Keratinocyte (primary cell): ENCODE measurements around the gene TP53BP2. TPM values are rescaled to one million over a fixed set of nuclear protein-coding genes. Genes with fewer than 3 reads are reported as not detected.

Experiments
- DNase-seq: peaks from one replicate; pipeline ENCODE4 v3.0.0-alpha.2; 2011; ENCODE audit warnings: low read depth, missing footprints, low spot score
- FAIRE-seq: peaks from 2 replicates; lab custom pipeline; 2011; peaks lifted over from hg19 to GRCh38; lab: Jason Lieb, UNC
- H2AFZ ChIP-seq: 2 replicates; pipeline ENCODE4 v1.6.0; 2012; ENCODE audit warnings: low read length, control low read depth, inconsistent platforms; ENCODE audit not compliant: control insufficient read depth
- H3K27ac ChIP-seq: 2 replicates; pipeline ENCODE4 v1.5.1; 2011; ENCODE audit warnings: low read length; ENCODE audit not compliant: control insufficient read depth, insufficient read depth
- H3K27me3 ChIP-seq: 3 replicates; pipeline ENCODE4 v1.6.0; 2011; ENCODE audit warnings: low read length; ENCODE audit not compliant: control insufficient read depth, insufficient read depth; ENCODE audit errors: extremely low read depth
- H3K36me3 ChIP-seq, 2 experiments: 2 replicates in 1 of 2; 3 replicates in 1 of 2; pipeline ENCODE4 v1.5.1; 2011; ENCODE audit warnings: low read length in 2 of 2, mild to moderate bottlenecking in 1 of 2; ENCODE audit not compliant: control insufficient read depth in 2 of 2, insufficient read depth in 2 of 2; ENCODE audit errors: extremely low read depth in 1 of 2
- H3K4me1 ChIP-seq: 3 replicates; pipeline ENCODE4 v1.5.1; 2011; ENCODE audit warnings: low read length; ENCODE audit not compliant: control insufficient read depth, insufficient read depth; ENCODE audit errors: extremely low read depth
- H3K4me2 ChIP-seq: 3 replicates; pipeline ENCODE4 v1.6.0; 2011; ENCODE audit warnings: low read depth, low read length; ENCODE audit not compliant: control insufficient read depth, insufficient read depth; ENCODE audit errors: extremely low read depth
- H3K4me3 ChIP-seq, 3 experiments: fragments of 200-600 bp in 1 of 3; sonication (generic) in 1 of 3; 2 replicates in 2 of 3; 3 replicates in 1 of 3; pipeline ENCODE4 v1.5.1; 2011 to 2016; ENCODE audit warnings: low read length in 3 of 3, mild to moderate bottlenecking in 3 of 3, control low read depth in 2 of 3, inconsistent platforms in 1 of 3, low read depth in 1 of 3, mixed read lengths in 1 of 3, mixed run types in 1 of 3, moderate library complexity in 1 of 3; ENCODE audit not compliant: control insufficient read depth in 2 of 3, insufficient read depth in 2 of 3; ENCODE audit errors: extremely low read depth in 1 of 3
- H3K79me2 ChIP-seq: 2 replicates; pipeline ENCODE4 v1.6.0; 2012; ENCODE audit warnings: low read length; ENCODE audit not compliant: control insufficient read depth, insufficient read depth
- H3K9ac ChIP-seq: 3 replicates; pipeline ENCODE4 v1.6.0; 2011; ENCODE audit warnings: low read length; ENCODE audit not compliant: control insufficient read depth, insufficient read depth; ENCODE audit errors: extremely low read depth
- H3K9me1 ChIP-seq: 3 replicates; pipeline ENCODE4 v1.6.0; 2011; ENCODE audit warnings: low read length; ENCODE audit not compliant: control insufficient read depth, insufficient read depth; ENCODE audit errors: extremely low read depth
- H3K9me3 ChIP-seq: 2 replicates; pipeline ENCODE4 v1.5.1; 2012; ENCODE audit warnings: low read depth, low read length; ENCODE audit not compliant: control insufficient read depth
- H4K20me1 ChIP-seq: 3 replicates; pipeline ENCODE4 v1.6.0; 2011; ENCODE audit warnings: low read length; ENCODE audit not compliant: control insufficient read depth, insufficient read depth; ENCODE audit errors: extremely low read depth
- CTCF ChIP-seq, 3 experiments: IDR thresholded peaks in 1 of 3; conservative IDR thresholded peaks in 1 of 3; optimal IDR thresholded peaks in 1 of 3; 2 replicates in 2 of 3; 3 replicates in 1 of 3; pipeline versions ENCODE3 to v1.5.1; 2011; ENCODE audit warnings: low read length in 3 of 3, mild to moderate bottlenecking in 3 of 3, moderate library complexity in 2 of 3, control low read depth in 1 of 3, inconsistent platforms in 1 of 3; ENCODE audit not compliant: insufficient read depth in 2 of 3; ENCODE audit errors: extremely low read depth in 1 of 3
- EZH2 ChIP-seq: IDR thresholded peaks from one replicate; pipeline ENCODE4 v1.6.1; 2012; ENCODE audit warnings: inconsistent platforms, mild to moderate bottlenecking, low read length, moderate library complexity
- dilution Hi-C: fragments of 300-500 bp; cut with MboI; formaldehyde crosslinking; loops from one replicate; pipeline ENCODE4 v1.7.0; 2020; ENCODE audit warnings: low sequenced_read_pairs; ENCODE audit not compliant: extremely low pct_ligation_motif_present
- polyA plus RNA-seq, 5 experiments: library from polyadenylated mRNA; depleted of rRNA in 3 of 5; stranded (reverse) in 3 of 5; stranded (forward) in 1 of 5; unstranded in 1 of 5; fragments of >200 nt; gene quantifications; 1 replicate in 1 of 5; 2 replicates in 3 of 5; 3 replicates in 1 of 5; pipeline versions ENCODE4 v1.2.1 to v1.2.3, GENCODE V29; 2011 to 2012; ENCODE audit warnings: missing spikeins in 2 of 5, low read depth in 1 of 5, low replicate concordance in 1 of 5

TP53BP2 gene
- polyA plus RNA-seq, 1 donor (not counting 4 experiments of a cell fraction or from before 2014, with no cell fraction given) = 22.5 TPM

GRCh38 chr1:223733898-223734852 is 111.6 kb downstream of the TP53BP2 start:
- Histone ChIP-seq H3K4me3 (no peak overlapping the region), H3K27me3 (no peaks in the 10 kb centered on the region), H3K4me2 (no peak overlapping the region), H3K9me3 (no peaks in the 10 kb centered on the region), H3K27ac (no peak overlapping the region), H3K36me3 (peaks cover 36 to 54% of the 10 kb centered on the region in 2 experiments), H3K9ac (peak overlapping the region; percentile 9), H3K79me2 (peaks cover 84% of the 10 kb centered on the region), H2AFZ (no peak overlapping the region), H3K4me1 (peaks cover 57% of the 10 kb centered on the region), H4K20me1 (peaks cover 41% of the 10 kb centered on the region), H3K9me1 (peaks cover 10% of the 10 kb centered on the region)
- TF ChIP-seq CTCF (optimal IDR thresholded peaks at IDR 0.05 in 1 of 3, IDR thresholded peaks at IDR 0.05 in 1 of 3, conservative IDR thresholded peaks at IDR 0.05 in 1 of 3; ENCODE audit: extremely low read depth in 1 of 3, insufficient read depth in 2 of 3, low read length in 3 of 3) = no peak
- TF ChIP-seq EZH2 = no peak
- no peak for FAIRE-seq
- DNase-seq = no peak
- dilution Hi-C loops = no loop called here

GRCh38 chr1:223732993-223733798 is 112.6 kb downstream of the TP53BP2 start:
- FAIRE-seq = no peak
- H3K79me2 ChIP-seq = peaks cover 94% of the 10 kb centered on the region
- no peak overlapping the region for H3K4me2 ChIP-seq
- peaks cover 8% of the 10 kb centered on the region for H3K9me1 ChIP-seq
- DNase-seq = no peak
- H2AFZ ChIP-seq = no peak overlapping the region
- TF ChIP-seq EZH2 (no peak), CTCF (optimal IDR thresholded peaks at IDR 0.05 in 1 of 3, IDR thresholded peaks at IDR 0.05 in 1 of 3, conservative IDR thresholded peaks at IDR 0.05 in 1 of 3; ENCODE audit: extremely low read depth in 1 of 3, insufficient read depth in 2 of 3, low read length in 3 of 3) (no peak)
- no peaks in the 10 kb centered on the region for H3K27me3 ChIP-seq
- dilution Hi-C loops = no loop called here
- no peak overlapping the region for H3K27ac ChIP-seq
- no peak overlapping the region for H3K4me3 ChIP-seq
- H4K20me1 ChIP-seq = peaks cover 36% of the 10 kb centered on the region
- no peaks in the 10 kb centered on the region for H3K9me3 ChIP-seq
- H3K36me3 ChIP-seq = peaks cover 41 to 57% of the 10 kb centered on the region in 2 experiments
- H3K4me1 ChIP-seq = peaks cover 57% of the 10 kb centered on the region
- peak overlapping the region; percentile 9 for H3K9ac ChIP-seq
